Transverse colon (tissue), 3 donors: ENCODE data around the gene LEKR1.

Source experiments
- EP300 ChIP-seq: sonication (generic); formaldehyde crosslinking; IDR thresholded peaks from one replicate; pipeline ENCODE4 v1.6.1; 2017; ENCODE audit warnings: antibody characterized with exemption, low read depth
- POLR2A ChIP-seq: fragments of 450-650 bp; IDR thresholded peaks from one replicate; pipeline ENCODE4 v1.6.1; 2016; ENCODE audit warnings: antibody characterized with exemption, mild to moderate bottlenecking, moderate library complexity
- TF ChIP-seq, protein P1 (sequence below), 5 experiments: fragments of 200-600 bp in 3 of 5; fragments of 450-650 bp in 2 of 5; sonication (generic) in 3 of 5; IDR thresholded peaks; 1 replicate in 2 of 5; 2 replicates in 3 of 5; pipeline ENCODE4 v1.5.1; 2016 to 2017; ENCODE audit warnings: antibody characterized with exemption in 5 of 5, inconsistent platforms in 3 of 5, mild to moderate bottlenecking in 2 of 5, moderate library complexity in 1 of 5

GRCh38 chr3:156820692-156821080, 5.5 kb upstream of the LEKR1 start:
- TF ChIP-seq POLR2A (no peak), EP300 (no peak)
- TF ChIP-seq, protein P1, sequence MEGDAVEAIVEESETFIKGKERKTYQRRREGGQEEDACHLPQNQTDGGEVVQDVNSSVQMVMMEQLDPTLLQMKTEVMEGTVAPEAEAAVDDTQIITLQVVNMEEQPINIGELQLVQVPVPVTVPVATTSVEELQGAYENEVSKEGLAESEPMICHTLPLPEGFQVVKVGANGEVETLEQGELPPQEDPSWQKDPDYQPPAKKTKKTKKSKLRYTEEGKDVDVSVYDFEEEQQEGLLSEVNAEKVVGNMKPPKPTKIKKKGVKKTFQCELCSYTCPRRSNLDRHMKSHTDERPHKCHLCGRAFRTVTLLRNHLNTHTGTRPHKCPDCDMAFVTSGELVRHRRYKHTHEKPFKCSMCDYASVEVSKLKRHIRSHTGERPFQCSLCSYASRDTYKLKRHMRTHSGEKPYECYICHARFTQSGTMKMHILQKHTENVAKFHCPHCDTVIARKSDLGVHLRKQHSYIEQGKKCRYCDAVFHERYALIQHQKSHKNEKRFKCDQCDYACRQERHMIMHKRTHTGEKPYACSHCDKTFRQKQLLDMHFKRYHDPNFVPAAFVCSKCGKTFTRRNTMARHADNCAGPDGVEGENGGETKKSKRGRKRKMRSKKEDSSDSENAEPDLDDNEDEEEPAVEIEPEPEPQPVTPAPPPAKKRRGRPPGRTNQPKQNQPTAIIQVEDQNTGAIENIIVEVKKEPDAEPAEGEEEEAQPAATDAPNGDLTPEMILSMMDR (IDR thresholded peaks at IDR 0.05), result no peak
